Activated CD8-positive, alpha-beta memory T cell treated with anti-CD3 and anti-CD28 coated beads for 48 hours (primary cell): Measurements from ENCODE around the gene SPNS3.

Source experiments
- DNase-seq, 3 experiments: peaks; one replicate each; pipeline ENCODE4 v3.0.0-alpha.2; 2020; ENCODE audit warnings: low read depth in 2 of 3, low spot score in 2 of 3

SPNS3 gene

GRCh38 chr17:4525691-4526397 lies 92.1 kb downstream of the SPNS3 start:
- DNase-seq, result no peak

DNA sequence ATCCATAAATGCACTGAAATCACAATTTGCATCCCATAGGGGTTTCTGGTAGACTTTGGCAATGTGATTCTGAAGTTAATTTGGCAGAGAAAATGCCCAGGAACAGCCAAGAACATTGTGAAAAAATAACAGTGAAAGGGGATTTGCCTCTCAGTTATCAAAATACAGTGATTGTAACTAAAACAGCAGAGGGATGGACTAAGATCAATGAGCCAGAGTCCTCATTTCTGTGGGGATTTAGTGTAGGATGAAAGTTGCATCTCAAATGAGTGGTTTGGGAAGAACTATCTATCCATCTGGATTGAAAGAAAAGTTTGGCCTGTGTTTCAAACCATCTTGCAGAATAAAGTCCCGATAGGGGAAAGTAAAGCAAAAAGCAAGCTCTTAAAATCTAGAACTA lies 93.4 kb downstream of the SPNS3 start:
- no peak for DNase-seq

GRCh38 chr17:4527566-4528125 lies 93.9 kb downstream of the SPNS3 start:
- no peak for DNase-seq

GRCh38 chr17:4529533-4530152 lies 95.9 kb downstream of the SPNS3 start:
- no peak for DNase-seq

DNA sequence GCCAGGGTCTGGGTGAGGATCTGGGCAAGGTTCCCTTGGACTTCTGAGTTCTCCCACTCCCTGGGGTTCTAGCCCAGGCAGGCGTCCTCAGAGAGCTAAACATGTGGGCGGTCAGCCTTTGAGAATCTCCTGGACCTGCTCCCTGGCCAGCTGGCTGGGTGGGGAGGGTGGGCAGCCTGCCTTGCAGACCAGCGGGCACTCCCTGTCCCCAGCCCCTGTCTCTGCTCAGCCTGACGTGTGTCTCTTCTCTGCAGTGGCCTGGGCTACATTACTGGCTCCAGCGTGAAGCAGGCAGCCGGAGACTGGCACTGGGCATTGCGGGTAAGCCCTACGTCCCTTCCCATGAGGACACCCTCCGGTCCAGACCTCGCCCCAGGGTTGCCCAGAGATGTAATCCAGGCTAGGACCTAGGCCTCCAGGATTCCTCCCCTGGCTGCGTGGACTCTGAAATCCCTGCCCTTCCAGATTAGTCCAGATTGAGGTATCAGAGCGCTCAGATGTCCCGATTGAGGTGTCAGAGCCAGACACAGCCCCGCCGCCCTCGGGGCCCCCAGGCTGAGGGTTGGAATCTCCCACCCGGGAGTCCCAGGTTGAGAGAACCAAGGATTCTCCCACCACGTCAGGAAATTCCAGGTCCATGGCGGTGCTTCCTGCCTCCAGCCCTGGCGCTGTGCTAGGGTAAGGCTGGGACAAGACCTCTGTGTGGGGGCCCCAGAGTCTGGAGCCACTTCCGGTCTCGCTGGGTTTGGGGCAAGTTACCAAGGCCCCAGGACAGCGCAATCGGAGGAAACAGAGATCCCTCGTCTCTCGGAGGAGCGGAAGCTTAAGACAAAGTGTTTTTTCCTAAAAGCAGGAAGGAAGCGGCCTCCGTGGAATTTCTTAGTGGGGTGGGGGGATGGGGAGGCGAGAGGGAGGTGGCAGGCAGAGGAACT lies 97.3 kb downstream of the SPNS3 start:
- no peak for DNase-seq

GRCh38 chr17:4531988-4532736 lies 98.4 kb downstream of the SPNS3 start:
- no peak for DNase-seq

DNA sequence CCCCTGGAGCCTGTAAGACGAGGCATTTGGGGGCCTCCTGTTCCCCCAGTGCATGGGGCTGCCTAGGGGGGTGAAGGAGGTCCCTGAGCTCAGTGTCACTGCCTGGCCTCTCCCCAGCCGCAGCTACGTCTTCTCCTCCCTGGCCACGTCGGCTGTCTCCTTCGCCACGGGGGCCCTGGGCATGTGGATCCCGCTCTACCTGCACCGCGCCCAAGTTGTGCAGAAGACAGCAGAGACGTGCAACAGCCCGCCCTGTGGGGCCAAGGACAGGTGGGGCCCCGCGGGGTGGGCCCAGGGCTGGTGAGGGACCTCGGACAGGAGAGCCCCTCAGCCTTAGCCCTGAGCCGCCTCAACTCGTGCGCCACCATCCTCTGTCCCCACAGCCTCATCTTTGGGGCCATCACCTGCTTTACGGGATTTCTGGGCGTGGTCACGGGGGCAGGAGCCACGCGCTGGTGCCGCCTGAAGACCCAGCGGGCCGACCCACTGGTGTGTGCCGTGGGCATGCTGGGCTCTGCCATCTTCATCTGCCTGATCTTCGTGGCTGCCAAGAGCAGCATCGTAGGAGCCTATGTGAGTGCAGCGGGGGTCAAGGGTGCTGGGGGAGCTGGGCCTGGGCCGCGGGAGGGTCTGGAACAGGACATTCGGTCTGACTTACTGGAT lies 99.3 kb downstream of the SPNS3 start:
- no peak for DNase-seq

GRCh38 chr17:4533523-4534504 lies 100.1 kb downstream of the SPNS3 start:
- no peak for DNase-seq

DNA sequence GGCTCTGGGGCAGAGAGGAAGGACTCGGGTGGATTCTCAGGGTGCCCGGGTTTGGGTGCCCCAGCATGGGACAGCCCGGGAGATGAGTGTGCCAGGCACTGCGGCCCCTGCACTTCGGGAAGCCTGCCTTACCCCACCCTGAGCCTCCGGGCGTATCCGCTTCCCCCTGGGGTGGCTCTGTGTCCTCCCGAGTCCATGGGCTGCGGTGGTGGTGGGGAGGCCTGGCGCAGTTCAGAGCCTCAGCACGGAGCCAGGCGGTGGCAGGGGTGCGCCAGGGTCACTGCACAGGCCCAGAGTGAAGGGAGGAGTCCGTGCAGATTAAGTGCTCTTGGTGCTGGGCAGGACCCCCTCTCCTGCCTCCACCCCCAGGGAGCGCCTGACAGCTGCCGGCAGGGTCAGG lies 100.8 kb downstream of the SPNS3 start:
- no peak for DNase-seq

- DNase-seq, result no peak
Observed at GRCh38 chr17:4534928-4535666, 101.4 kb downstream of the SPNS3 start.

DNA sequence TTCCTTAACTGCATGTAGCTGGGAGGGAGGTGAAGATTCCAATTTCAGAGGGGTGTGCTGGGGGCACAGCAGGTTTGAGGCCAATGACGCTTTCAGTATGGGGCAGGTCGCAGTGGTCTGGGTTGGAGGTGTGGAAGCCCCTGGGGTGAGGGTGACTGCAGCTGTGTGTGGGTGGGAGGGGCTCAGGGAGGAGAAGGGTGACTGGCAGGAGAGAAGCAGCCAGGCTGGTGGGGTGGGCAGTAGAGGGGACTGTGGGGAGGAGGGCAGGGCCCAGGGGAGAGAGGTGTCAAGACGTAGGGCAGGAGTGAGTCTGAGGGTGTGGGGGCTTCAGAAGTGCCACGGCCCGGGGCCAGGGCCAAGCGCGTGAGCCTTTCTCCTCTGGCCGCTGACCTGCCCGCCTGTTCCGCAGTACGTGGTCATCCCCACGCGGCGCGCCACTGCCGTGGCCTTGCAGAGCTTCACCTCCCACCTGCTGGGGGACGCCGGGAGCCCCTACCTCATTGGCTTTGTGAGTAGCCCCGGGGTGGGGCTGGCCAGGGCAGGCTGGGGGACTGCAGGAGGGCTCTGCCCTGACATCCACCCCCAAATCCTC lies 102.0 kb downstream of the SPNS3 start:
- DNase-seq, result no peak

DNA sequence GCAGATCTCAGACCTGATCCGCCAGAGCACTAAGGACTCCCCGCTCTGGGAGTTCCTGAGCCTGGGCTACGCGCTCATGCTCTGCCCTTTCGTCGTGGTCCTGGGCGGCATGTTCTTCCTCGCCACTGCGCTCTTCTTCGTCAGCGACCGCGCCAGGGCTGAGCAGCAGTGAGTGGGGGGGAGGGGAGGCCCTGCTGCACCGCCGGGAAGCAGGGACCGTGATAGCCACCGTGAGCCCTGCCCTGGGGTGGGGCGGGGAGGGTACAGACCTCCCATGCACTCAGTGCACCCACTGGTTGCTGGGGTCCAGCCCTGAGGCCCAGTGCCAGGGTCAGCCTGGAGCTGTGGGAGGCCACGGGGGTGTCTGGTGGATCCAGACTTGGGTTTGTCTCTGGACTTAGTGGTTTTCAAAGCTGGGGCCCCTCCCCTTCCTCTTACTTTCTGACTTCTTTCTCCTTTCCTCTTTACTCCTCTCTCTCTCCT lies 102.6 kb downstream of the SPNS3 start:
- DNase-seq, result no peak

DNA sequence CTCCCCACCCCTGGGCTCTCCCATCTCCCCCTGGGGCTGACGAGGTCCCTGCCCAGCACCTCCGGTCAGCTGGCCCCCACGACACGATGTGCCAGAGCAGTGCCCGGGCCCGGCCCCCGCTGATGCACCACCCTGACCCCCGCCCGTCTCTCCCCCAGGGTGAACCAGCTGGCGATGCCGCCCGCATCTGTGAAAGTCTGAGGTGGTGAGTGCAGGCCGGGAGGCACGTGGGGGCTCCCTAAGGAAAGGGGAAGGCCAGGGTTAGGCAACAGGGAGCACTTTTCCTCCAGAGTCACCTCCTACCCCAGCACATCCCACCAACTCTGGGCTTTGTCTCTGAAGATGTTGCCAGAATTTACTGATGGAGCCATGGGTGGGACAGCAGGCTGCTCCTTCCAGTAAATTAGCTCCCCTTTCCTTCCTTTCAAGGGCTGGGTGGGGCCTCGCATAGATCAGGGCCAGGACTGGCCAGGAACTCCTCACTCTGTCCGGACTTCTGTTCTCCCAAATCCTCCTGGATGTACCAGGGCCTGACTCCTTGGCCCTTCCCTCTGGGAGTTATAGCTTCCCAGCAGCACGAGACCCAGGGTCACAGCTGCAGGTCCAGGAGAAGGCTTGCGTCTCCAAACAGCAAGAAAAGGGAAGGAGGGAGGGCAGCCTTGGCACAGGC lies 103.1 kb downstream of the SPNS3 start:
- no peak for DNase-seq
